ENCODE data around the gene CLEC4D. TPM values are rescaled to one million over a fixed set of nuclear protein-coding genes. Genes with fewer than 3 reads are reported as not detected.

Gene CLEC4D
- total RNA-seq, 1 experiment from 2014 or later = 0.42 TPM

DNA sequence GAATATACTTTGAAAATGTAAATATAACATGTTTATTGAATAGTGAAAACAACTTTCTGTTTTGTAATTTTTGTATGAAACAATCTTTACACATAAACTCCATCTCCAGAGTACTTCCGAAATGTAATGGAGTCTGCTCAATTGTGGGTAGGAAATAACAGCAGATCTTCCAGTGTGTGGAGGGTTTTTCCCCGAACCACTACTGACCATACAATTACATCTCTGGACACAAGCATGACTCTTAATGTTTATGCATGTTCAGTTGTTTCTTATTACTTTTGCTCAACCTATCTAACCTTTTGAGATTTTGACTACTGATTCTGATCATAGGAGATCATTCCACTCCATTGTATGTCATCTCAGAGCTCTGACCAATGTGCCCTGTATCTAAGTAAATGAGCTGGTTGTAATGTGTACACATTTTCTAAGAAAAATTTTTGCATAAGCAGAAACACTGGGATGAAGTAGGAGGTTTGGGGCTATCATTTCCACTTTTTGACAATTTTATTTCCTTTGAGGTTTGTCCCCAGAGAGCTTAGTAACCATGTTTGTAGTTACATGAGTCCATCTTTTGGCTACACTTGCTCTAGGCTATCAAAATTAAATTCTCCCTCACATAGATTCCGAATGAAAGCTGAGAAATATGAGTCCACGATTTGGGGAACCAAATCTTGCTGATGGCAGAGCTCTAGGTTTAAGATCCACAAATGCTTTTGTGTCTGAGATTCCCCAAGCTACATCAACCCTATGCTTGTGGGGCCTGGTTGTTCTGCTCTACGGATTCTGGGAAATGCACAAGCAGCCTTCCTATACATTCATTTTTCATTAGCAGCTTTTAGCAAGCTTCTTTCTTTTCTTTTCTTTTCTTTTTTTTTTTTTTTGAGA is 21.4 kb upstream of the CLEC4D start:
- no peak for DNase-seq
- no CpG with 5 or more reads among the region's 5 CpGs for WGBS (ENCODE audit: extremely low coverage, insufficient read length, low lambda C conversion rate)

More for the DNA sequence above, 21.4 kb upstream of the CLEC4D start:
- Histone ChIP-seq H3K14ac (ENCODE audit: insufficient read depth, low read length) (no peak overlapping the region), H3T11ph (ENCODE audit: low read length) (no peak overlapping the region), H2BK12ac (ENCODE audit: insufficient read length, low read depth, low read length) (no peak overlapping the region), H2BK15ac (ENCODE audit: low read depth, low read length) (no peak overlapping the region), H4K91ac (ENCODE audit: insufficient read length, low read depth, low read length) (no peak overlapping the region), H3K4me2 (ENCODE audit: insufficient read depth, insufficient read length, low read length) (no peak overlapping the region), H3K18ac (ENCODE audit: insufficient read length, low read depth, low read length) (no peak overlapping the region), H2BK5ac (ENCODE audit: insufficient read length, low read length) (no peak overlapping the region), H3K23ac (ENCODE audit: insufficient read length, low read depth, low read length) (no peak overlapping the region), H3K79me1 (ENCODE audit: insufficient read depth, low read depth, low read length, poor library complexity, severe bottlenecking) (no peaks in the 10 kb centered on the region), H3K23me2 (ENCODE audit: insufficient read length, low read depth, low read length, poor library complexity, severe bottlenecking) (no peaks in the 10 kb centered on the region), H3K56ac (ENCODE audit: insufficient read length, low read depth, low read length) (no peak overlapping the region), H3K27me3 (ENCODE audit: insufficient read depth, low read length) (no peaks in the 10 kb centered on the region), H3K27ac (ENCODE audit: insufficient read length, low read depth, low read length) (no peak overlapping the region), H2AK5ac (ENCODE audit: insufficient read length, low read length) (no peak overlapping the region), H3K4ac (ENCODE audit: low read depth, low read length) (no peak overlapping the region), H2BK120ac (ENCODE audit: low read depth, low read length, poor library complexity, severe bottlenecking) (no peak overlapping the region), H4K5ac (ENCODE audit: insufficient read length, low read depth, low read length) (no peak overlapping the region), H3K9me3 (ENCODE audit: control insufficient read depth, low read depth, low read length) (no peaks in the 10 kb centered on the region), H4K8ac (replicated peaks; ENCODE audit: insufficient read length, low read depth, low read length) (no peak overlapping the region), H3K79me2 (ENCODE audit: insufficient read depth, low read length) (no peaks in the 10 kb centered on the region), H2BK20ac (ENCODE audit: low read depth, low read length, poor library complexity, severe bottlenecking) (no peak overlapping the region), H2AFZ (ENCODE audit: low read length) (no peak overlapping the region), H3K9ac (ENCODE audit: extremely low read depth, insufficient read length, low read length) (no peak overlapping the region), H3K4me1 (ENCODE audit: insufficient read depth, low read length) (no peaks in the 10 kb centered on the region; the same call in 1 of the 2 replicates), H4K20me1 (ENCODE audit: control insufficient read depth, insufficient read depth, insufficient read length) (no peaks in the 10 kb centered on the region)
- Mint-ChIP-seq H3K27me3 (ENCODE audit: low read depth) (no peaks in the 10 kb centered on the region; the same call in 1 of the 2 replicates), H3K9me3 (peaks cover 4 to 5% of the 10 kb centered on the region in 2 experiments; a peak in 4 of 5 replicates), H3K4me3 (no peak overlapping the region), H3K4me1 (peaks cover 9 to 22% of the 10 kb centered on the region in 2 experiments), H3K36me3 (ENCODE audit: insufficient read depth in 1 of 3, low read depth in 3 of 3) (peaks cover 0 to 17% (median 0%) of the 10 kb centered on the region in 3 experiments; a peak in 3 of 7 replicates), H3K27ac (peak overlapping the region in 1 of 3 experiments; percentile 81; a peak in 1 of 7 replicates)
- TF ChIP-seq, protein P1, sequence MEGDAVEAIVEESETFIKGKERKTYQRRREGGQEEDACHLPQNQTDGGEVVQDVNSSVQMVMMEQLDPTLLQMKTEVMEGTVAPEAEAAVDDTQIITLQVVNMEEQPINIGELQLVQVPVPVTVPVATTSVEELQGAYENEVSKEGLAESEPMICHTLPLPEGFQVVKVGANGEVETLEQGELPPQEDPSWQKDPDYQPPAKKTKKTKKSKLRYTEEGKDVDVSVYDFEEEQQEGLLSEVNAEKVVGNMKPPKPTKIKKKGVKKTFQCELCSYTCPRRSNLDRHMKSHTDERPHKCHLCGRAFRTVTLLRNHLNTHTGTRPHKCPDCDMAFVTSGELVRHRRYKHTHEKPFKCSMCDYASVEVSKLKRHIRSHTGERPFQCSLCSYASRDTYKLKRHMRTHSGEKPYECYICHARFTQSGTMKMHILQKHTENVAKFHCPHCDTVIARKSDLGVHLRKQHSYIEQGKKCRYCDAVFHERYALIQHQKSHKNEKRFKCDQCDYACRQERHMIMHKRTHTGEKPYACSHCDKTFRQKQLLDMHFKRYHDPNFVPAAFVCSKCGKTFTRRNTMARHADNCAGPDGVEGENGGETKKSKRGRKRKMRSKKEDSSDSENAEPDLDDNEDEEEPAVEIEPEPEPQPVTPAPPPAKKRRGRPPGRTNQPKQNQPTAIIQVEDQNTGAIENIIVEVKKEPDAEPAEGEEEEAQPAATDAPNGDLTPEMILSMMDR (conservative IDR thresholded peaks at IDR 0.05) = no peak
